SK-N-SH treated with all-trans-retinoic acid at 6 μM for 48 hours (cell line): Measurements from ENCODE around the gene PCDHB11.
"Not testable (repeated sequence)": the region's sequence is repeated elsewhere in the genome, so short reads cannot be mapped to it uniquely, and the experiment has no call there.

ENCODE experiments used
- ATAC-seq: fragments of 200-7000 bp; cut with Tn5 transposase; 3 replicates; pipeline ENCODE4 v1.9.1; 2020; ENCODE audit warnings: mild to moderate bottlenecking, moderate library complexity
- ARNTL ChIP-seq: fragments of 450-650 bp; formaldehyde crosslinking; IDR thresholded peaks from 2 replicates; pipeline ENCODE4 v1.5.0; 2020; ENCODE audit warnings: low read depth, mild to moderate bottlenecking, moderate library complexity, borderline replicate concordance
- BACH2 ChIP-seq: fragments of 250-450 bp; sonication (Bioruptor Pico); IDR thresholded peaks from 2 replicates; pipeline ENCODE4 v1.9.0; 2021; ENCODE audit warnings: mild to moderate bottlenecking, borderline replicate concordance
- CSDC2 ChIP-seq: fragments of 250-450 bp; sonication (Bioruptor Pico); IDR thresholded peaks from 2 replicates; pipeline ENCODE4 v1.5.0; 2020; ENCODE audit warnings: mild to moderate bottlenecking, moderate library complexity
- CSRNP3 ChIP-seq: fragments of 250-450 bp; sonication (Bioruptor Pico); IDR thresholded peaks from 2 replicates; pipeline ENCODE4 v1.5.1; 2021; ENCODE audit warnings: mild to moderate bottlenecking, moderate library complexity
- GLIS3 ChIP-seq: fragments of 250-450 bp; sonication (Bioruptor Pico); IDR thresholded peaks from 2 replicates; pipeline ENCODE4 v1.5.0; 2020; ENCODE audit warnings: mild to moderate bottlenecking, moderate library complexity
- ISL1 ChIP-seq: fragments of 250-450 bp; sonication (Bioruptor Pico); IDR thresholded peaks from 2 replicates; pipeline ENCODE4 v2.1.2; 2022; ENCODE audit warnings: mild to moderate bottlenecking, moderate library complexity
- OSR1 ChIP-seq: fragments of 250-450 bp; sonication (Bioruptor Pico); IDR thresholded peaks from 2 replicates; pipeline ENCODE4 v1.8.0; 2022; ENCODE audit warnings: moderate library complexity, mild to moderate bottlenecking, inconsistent platforms
- PATZ1 ChIP-seq: fragments of 250-450 bp; sonication (Bioruptor Pico); IDR thresholded peaks from 2 replicates; pipeline ENCODE4 v1.8.0; 2020; ENCODE audit warnings: mild to moderate bottlenecking, moderate library complexity, borderline replicate concordance
- POU6F1 ChIP-seq: fragments of 250-450 bp; sonication (Bioruptor Pico); IDR thresholded peaks from 2 replicates; pipeline ENCODE4 v1.8.0; 2021; ENCODE audit warnings: low read depth, mild to moderate bottlenecking, moderate library complexity, borderline replicate concordance
- PPARA ChIP-seq: fragments of 250-450 bp; sonication (Bioruptor Pico); IDR thresholded peaks from 2 replicates; pipeline ENCODE4 v1.5.0; 2020; ENCODE audit warnings: mild to moderate bottlenecking, borderline replicate concordance
- RARB ChIP-seq: fragments of 250-450 bp; sonication (Bioruptor Pico); IDR thresholded peaks from 2 replicates; pipeline ENCODE4 v1.8.0; 2021; ENCODE audit warnings: mild to moderate bottlenecking, moderate library complexity
- SNAI2 ChIP-seq: fragments of 250-450 bp; sonication (Bioruptor Pico); IDR thresholded peaks from 2 replicates; pipeline ENCODE4 v1.5.0; 2020; ENCODE audit warnings: mild to moderate bottlenecking, moderate library complexity
- TCF4 ChIP-seq: fragments of 250-450 bp; sonication (Bioruptor Pico); IDR thresholded peaks from 2 replicates; pipeline ENCODE4 v1.8.0; 2021; ENCODE audit warnings: mild to moderate bottlenecking, moderate library complexity, borderline replicate concordance
- TOX ChIP-seq: fragments of 250-450 bp; sonication (Bioruptor Pico); IDR thresholded peaks from 2 replicates; pipeline ENCODE4 v1.8.0; 2021; ENCODE audit warnings: mild to moderate bottlenecking, moderate library complexity, borderline replicate concordance
- TSHZ2 ChIP-seq: fragments of 250-450 bp; sonication (Bioruptor Pico); IDR thresholded peaks from 2 replicates; pipeline ENCODE4 v1.5.0; 2020; ENCODE audit warnings: mild to moderate bottlenecking, moderate library complexity
- ZC3H10 ChIP-seq: fragments of 250-450 bp; sonication (Bioruptor Pico); IDR thresholded peaks from 2 replicates; pipeline ENCODE4 v1.5.1; 2021; ENCODE audit warnings: mild to moderate bottlenecking, moderate library complexity
- ZFP3 ChIP-seq: fragments of 250-450 bp; sonication (Bioruptor Pico); IDR thresholded peaks from 2 replicates; pipeline ENCODE4 v1.5.0; 2020; ENCODE audit warnings: mild to moderate bottlenecking, moderate library complexity
- ZFP30 ChIP-seq: fragments of 450-650 bp; formaldehyde crosslinking; IDR thresholded peaks from 2 replicates; pipeline ENCODE4 v1.5.0; 2022; ENCODE audit warnings: mild to moderate bottlenecking, moderate library complexity
- ZNF565 ChIP-seq: fragments of 450-650 bp; formaldehyde crosslinking; conservative IDR thresholded peaks from 2 replicates; pipeline ENCODE4 v1.5.0; 2020; ENCODE audit warnings: low read depth, mild to moderate bottlenecking, moderate library complexity
- ZNF70 ChIP-seq: fragments of 450-650 bp; formaldehyde crosslinking; IDR thresholded peaks from 2 replicates; pipeline ENCODE4 v1.5.0; 2020; ENCODE audit warnings: mild to moderate bottlenecking, moderate library complexity

The PCDHB11 gene

GRCh38 chr5:141186897-141187512, 12.4 kb upstream of the PCDHB11 start, which contains the start of gene PCDHB9:
Gene PCDHB9 (plus strand): TSS chr5:141187161. CDS start chr5:141187319, 158 bp downstream.
- TF ChIP-seq SNAI2 (CRISPR knock-in tag): no peak
- no peak for TF ChIP-seq ZC3H10 (CRISPR knock-in tag)
- TF ChIP-seq TCF4 (CRISPR knock-in tag): no peak
- TF ChIP-seq ZNF70: no peak
- no peak for TF ChIP-seq ZFP30 (CRISPR knock-in tag)
- ATAC-seq: peak; percentile 82

- not testable (repeated sequence) for ATAC-seq
Observed at GRCh38 chr5:141188682-141189081, 10.7 kb upstream of the PCDHB11 start.

GRCh38 chr5:141189131-141189530, 10.3 kb upstream of the PCDHB11 start:
- ATAC-seq: not testable (repeated sequence)

- ATAC-seq: peak; percentile 61; the same call in 1 of the 3 replicates
- TF ChIP-seq POU6F1 (CRISPR knock-in tag) (no peak), ZNF565 (no peak), OSR1 (no peak), CSRNP3 (CRISPR knock-in tag) (no peak), BACH2 (CRISPR knock-in tag) (no peak), CSDC2 (CRISPR knock-in tag) (no peak), TCF4 (CRISPR knock-in tag) (no peak), GLIS3 (CRISPR knock-in tag) (no peak), ZFP30 (CRISPR knock-in tag) (no peak), PPARA (CRISPR knock-in tag) (no peak), TSHZ2 (CRISPR knock-in tag) (no peak)
- TF ChIP-seq, all 23 proteins: peak for 0
Observed at GRCh38 chr5:141192110-141192725, 7.2 kb upstream of the PCDHB11 start, which contains the start of gene PCDHB10. Gene PCDHB10 (plus strand): TSS chr5:141192353. CDS start chr5:141192553, 200 bp downstream.

- ATAC-seq: not testable (repeated sequence)
Observed at GRCh38 chr5:141194332-141194731, 5.1 kb upstream of the PCDHB11 start.

- TF ChIP-seq CSRNP3 (CRISPR knock-in tag) (no peak), PPARA (CRISPR knock-in tag) (no peak), ZFP3 (no peak), ARNTL (no peak), RARB (CRISPR knock-in tag) (no peak), TOX (no peak), TCF4 (CRISPR knock-in tag) (no peak), GLIS3 (CRISPR knock-in tag) (no peak), ISL1 (CRISPR knock-in tag) (no peak), POU6F1 (CRISPR knock-in tag) (no peak), PATZ1 (CRISPR knock-in tag) (no peak), BACH2 (CRISPR knock-in tag) (no peak), SNAI2 (CRISPR knock-in tag) (no peak)
- no peak for ATAC-seq
Observed at GRCh38 chr5:141196363-141196762, 3.1 kb upstream of the PCDHB11 start.

- ATAC-seq: not testable (repeated sequence)
Observed at GRCh38 chr5:141201126-141201525, 1.7 kb downstream of the PCDHB11 start.
